Heart left ventricle (tissue), 13 donors: ENCODE results near the gene UNC13C.

Experiments
- POLR2A ChIP-seq, 2 donors: fragments of 450-650 bp; IDR thresholded peaks; one replicate each; pipeline ENCODE4 v1.6.1; 2017; ENCODE audit warnings: antibody characterized with exemption in 2 of 2, mild to moderate bottlenecking in 2 of 2, moderate library complexity in 2 of 2
- TF ChIP-seq, protein P1 (sequence below), 12 donors: fragments of 200-600 bp; sonication (generic) in 4 of 12; IDR thresholded peaks; one replicate each; pipeline versions ENCODE4 v1.5.0 to v1.8.0; 2018 to 2022; ENCODE audit warnings: antibody characterized with exemption in 12 of 12, mild to moderate bottlenecking in 5 of 12
- donor health status: ischemic (EF 13 %, LVEDD 7.1; RV severe dilation, severe dysfunction).
- donor health status: DM: no; HTN: yes; CAD: no.
- donor health status: DM: no; HTN: no; CAD: no.
- donor health status: ischemic (EF 25% LVEDD 6.9; RV normal size, moderate dysfunction).
- donor health status: ischemic (EF 25% LVEDD 5.7; RV mildly dilated, moderate dysfunction).
- donor health status: ischemic (EF 35%, LVEDD 5.7; RV mildly dilated, moderate dysfunction).
- donor health status: nonischemic (EF 11% LVEDD 7.7; RV severe dilation, severe dysfunction).
- donor health status: DM: yes; HTN: yes; CAD: no.
- donor health status: PGD.
- donor health status: ischemic (EF 29% LVEDD 5.4; RV normal size, mild dysfunction).
- donor health status: nonischemic (EF 23%, LVEDD 6.1; RV moderate dilation, normal function).

DNA sequence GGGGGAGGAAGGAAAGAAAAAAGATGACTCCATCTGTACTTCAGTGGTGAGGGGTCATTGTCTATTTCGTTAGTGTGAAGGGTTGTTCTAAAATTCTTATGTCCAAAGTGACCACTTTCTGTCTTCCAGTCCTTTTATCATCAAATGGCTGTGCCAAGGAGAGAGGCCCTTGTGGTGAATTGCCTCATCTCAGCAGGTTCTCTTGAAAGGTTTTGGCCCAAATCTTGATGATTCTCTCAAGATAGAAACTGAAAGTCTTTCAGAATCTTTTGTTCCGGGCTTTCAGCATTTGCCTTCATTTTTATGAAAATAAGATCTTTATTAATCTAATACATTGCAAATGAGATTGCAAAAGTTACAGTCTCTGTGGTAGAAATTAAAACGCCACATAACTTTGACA is 642.7 kb downstream of the UNC13C start:
- TF ChIP-seq POLR2A (IDR thresholded peaks at IDR 0.05), result no peak
- TF ChIP-seq, protein P1, sequence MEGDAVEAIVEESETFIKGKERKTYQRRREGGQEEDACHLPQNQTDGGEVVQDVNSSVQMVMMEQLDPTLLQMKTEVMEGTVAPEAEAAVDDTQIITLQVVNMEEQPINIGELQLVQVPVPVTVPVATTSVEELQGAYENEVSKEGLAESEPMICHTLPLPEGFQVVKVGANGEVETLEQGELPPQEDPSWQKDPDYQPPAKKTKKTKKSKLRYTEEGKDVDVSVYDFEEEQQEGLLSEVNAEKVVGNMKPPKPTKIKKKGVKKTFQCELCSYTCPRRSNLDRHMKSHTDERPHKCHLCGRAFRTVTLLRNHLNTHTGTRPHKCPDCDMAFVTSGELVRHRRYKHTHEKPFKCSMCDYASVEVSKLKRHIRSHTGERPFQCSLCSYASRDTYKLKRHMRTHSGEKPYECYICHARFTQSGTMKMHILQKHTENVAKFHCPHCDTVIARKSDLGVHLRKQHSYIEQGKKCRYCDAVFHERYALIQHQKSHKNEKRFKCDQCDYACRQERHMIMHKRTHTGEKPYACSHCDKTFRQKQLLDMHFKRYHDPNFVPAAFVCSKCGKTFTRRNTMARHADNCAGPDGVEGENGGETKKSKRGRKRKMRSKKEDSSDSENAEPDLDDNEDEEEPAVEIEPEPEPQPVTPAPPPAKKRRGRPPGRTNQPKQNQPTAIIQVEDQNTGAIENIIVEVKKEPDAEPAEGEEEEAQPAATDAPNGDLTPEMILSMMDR (IDR thresholded peaks at IDR 0.05), result no peak
